HEK293 (cell line): Measurements from ENCODE around the gene BRD3.

ENCODE experiments used
- BCL11A ChIP-seq: fragments of 450-650 bp; formaldehyde crosslinking; IDR thresholded peaks from 2 replicates; pipeline ENCODE4 v1.5.1; 2016; ENCODE audit warnings: low read depth, missing biosample characterization, missing genetic modification characterization
- EGR2 ChIP-seq: fragments of 450-650 bp; formaldehyde crosslinking; IDR thresholded peaks from 2 replicates; pipeline ENCODE4 v1.5.1; 2016; ENCODE audit warnings: low read depth, missing biosample characterization, missing genetic modification characterization
- GLI4 ChIP-seq: fragments of 450-650 bp; formaldehyde crosslinking; IDR thresholded peaks from 2 replicates; pipeline ENCODE4 v1.5.1; 2016; ENCODE audit warnings: missing biosample characterization, missing genetic modification characterization
- GLIS2 ChIP-seq: fragments of 450-650 bp; formaldehyde crosslinking; IDR thresholded peaks from 2 replicates; pipeline ENCODE4 v1.5.1; 2016; ENCODE audit warnings: missing biosample characterization, missing genetic modification characterization
- HOXA7 ChIP-seq: sonication (generic); formaldehyde crosslinking; IDR thresholded peaks from 2 replicates; pipeline ENCODE4 v1.8.1; 2022; ENCODE audit warnings: missing genetic modification reagents, borderline replicate concordance
- KLF1 ChIP-seq: fragments of 450-650 bp; formaldehyde crosslinking; IDR thresholded peaks from 2 replicates; pipeline ENCODE4 v1.5.1; 2016; ENCODE audit warnings: missing biosample characterization, missing genetic modification characterization
- MEIS1 ChIP-seq: sonication (generic); formaldehyde crosslinking; IDR thresholded peaks from 2 replicates; pipeline ENCODE4 v1.8.1; 2022; ENCODE audit warnings: missing genetic modification reagents, mild to moderate bottlenecking, borderline replicate concordance
- MYNN ChIP-seq: fragments of 450-650 bp; formaldehyde crosslinking; IDR thresholded peaks from 2 replicates; pipeline ENCODE4 v1.5.1; 2016; ENCODE audit warnings: missing biosample characterization, missing genetic modification characterization, borderline replicate concordance
- SP2 ChIP-seq: fragments of 450-650 bp; formaldehyde crosslinking; IDR thresholded peaks from 2 replicates; pipeline ENCODE4 v1.5.1; 2016; ENCODE audit warnings: missing biosample characterization, missing genetic modification characterization
- ZBTB20 ChIP-seq: fragments of 450-650 bp; formaldehyde crosslinking; IDR thresholded peaks from 2 replicates; pipeline ENCODE4 v1.5.1; 2016; ENCODE audit warnings: missing biosample characterization, missing genetic modification characterization
- ZBTB21 ChIP-seq: fragments of 450-650 bp; formaldehyde crosslinking; IDR thresholded peaks from 2 replicates; pipeline ENCODE4 v1.5.1; 2017; ENCODE audit warnings: missing biosample characterization, missing genetic modification characterization
- ZBTB8A ChIP-seq: fragments of 450-650 bp; formaldehyde crosslinking; IDR thresholded peaks from 2 replicates; pipeline ENCODE4 v1.5.1; 2016; ENCODE audit warnings: missing biosample characterization, missing genetic modification characterization
- ZEB2 ChIP-seq: fragments of 450-650 bp; formaldehyde crosslinking; IDR thresholded peaks from 2 replicates; pipeline ENCODE4 v1.5.1; 2016; ENCODE audit warnings: missing biosample characterization, missing genetic modification characterization
- ZFP3 ChIP-seq: fragments of 450-650 bp; formaldehyde crosslinking; IDR thresholded peaks from 2 replicates; pipeline ENCODE4 v1.5.1; 2016; ENCODE audit warnings: low read depth, missing biosample characterization, missing genetic modification characterization
- ZFP69B ChIP-seq: fragments of 450-650 bp; formaldehyde crosslinking; IDR thresholded peaks from 2 replicates; pipeline ENCODE4 v1.5.1; 2016; ENCODE audit warnings: missing biosample characterization, missing genetic modification characterization
- ZNF175 ChIP-seq: fragments of 450-650 bp; formaldehyde crosslinking; IDR thresholded peaks from 2 replicates; pipeline ENCODE4 v1.5.1; 2016; ENCODE audit warnings: missing biosample characterization, missing genetic modification characterization
- ZNF292 ChIP-seq: fragments of 450-650 bp; formaldehyde crosslinking; IDR thresholded peaks from 2 replicates; pipeline ENCODE4 v1.5.1; 2016; ENCODE audit warnings: low read depth, missing biosample characterization, missing genetic modification characterization, borderline replicate concordance
- ZNF311 ChIP-seq: fragments of 450-650 bp; formaldehyde crosslinking; IDR thresholded peaks from 2 replicates; pipeline ENCODE4 v1.5.1; 2017; ENCODE audit warnings: missing biosample characterization, missing genetic modification characterization, borderline replicate concordance
- ZNF335 ChIP-seq: fragments of 450-650 bp; formaldehyde crosslinking; conservative IDR thresholded peaks from 2 replicates; pipeline ENCODE4 v1.5.1; 2016; ENCODE audit warnings: missing biosample characterization, missing genetic modification characterization
- ZNF366 ChIP-seq: fragments of 450-650 bp; formaldehyde crosslinking; conservative IDR thresholded peaks from 2 replicates; pipeline ENCODE4 v1.5.1; 2016; ENCODE audit warnings: missing biosample characterization, missing genetic modification characterization
- ZNF600 ChIP-seq: fragments of 450-650 bp; formaldehyde crosslinking; IDR thresholded peaks from 2 replicates; pipeline ENCODE4 v1.5.1; 2016; ENCODE audit warnings: missing biosample characterization, missing genetic modification characterization
- ZNF660 ChIP-seq: fragments of 450-650 bp; IDR thresholded peaks from 2 replicates; pipeline ENCODE4 v1.5.1; 2018; ENCODE audit warnings: missing biosample characterization, mild to moderate bottlenecking, missing genetic modification characterization
- TF ChIP-seq, protein P1 (sequence below): fragments of 450-650 bp; formaldehyde crosslinking; IDR thresholded peaks from 2 replicates; pipeline ENCODE4 v1.5.1; 2016; ENCODE audit warnings: missing biosample characterization, missing genetic modification characterization
- TF ChIP-seq, protein P2 (sequence below): fragments of 450-650 bp; formaldehyde crosslinking; IDR thresholded peaks from 2 replicates; pipeline ENCODE4 v1.5.1; 2016; ENCODE audit warnings: missing biosample characterization, missing genetic modification characterization
- TF ChIP-seq, protein P3 (sequence below): fragments of 450-650 bp; formaldehyde crosslinking; IDR thresholded peaks from 2 replicates; pipeline ENCODE4 v1.5.1; 2016; ENCODE audit warnings: missing biosample characterization, missing genetic modification characterization
- TF ChIP-seq, protein P4 (sequence below): fragments of 450-650 bp; formaldehyde crosslinking; optimal IDR thresholded peaks from 2 replicates; pipeline ENCODE3; 2016; ENCODE audit warnings: missing biosample characterization, mild to moderate bottlenecking, missing genetic modification characterization
- TF ChIP-seq, protein P5 (sequence below): fragments of 450-650 bp; formaldehyde crosslinking; IDR thresholded peaks from 2 replicates; pipeline ENCODE4 v1.5.0; 2017; ENCODE audit warnings: missing biosample characterization, missing genetic modification characterization, borderline replicate concordance

Gene BRD3

DNA sequence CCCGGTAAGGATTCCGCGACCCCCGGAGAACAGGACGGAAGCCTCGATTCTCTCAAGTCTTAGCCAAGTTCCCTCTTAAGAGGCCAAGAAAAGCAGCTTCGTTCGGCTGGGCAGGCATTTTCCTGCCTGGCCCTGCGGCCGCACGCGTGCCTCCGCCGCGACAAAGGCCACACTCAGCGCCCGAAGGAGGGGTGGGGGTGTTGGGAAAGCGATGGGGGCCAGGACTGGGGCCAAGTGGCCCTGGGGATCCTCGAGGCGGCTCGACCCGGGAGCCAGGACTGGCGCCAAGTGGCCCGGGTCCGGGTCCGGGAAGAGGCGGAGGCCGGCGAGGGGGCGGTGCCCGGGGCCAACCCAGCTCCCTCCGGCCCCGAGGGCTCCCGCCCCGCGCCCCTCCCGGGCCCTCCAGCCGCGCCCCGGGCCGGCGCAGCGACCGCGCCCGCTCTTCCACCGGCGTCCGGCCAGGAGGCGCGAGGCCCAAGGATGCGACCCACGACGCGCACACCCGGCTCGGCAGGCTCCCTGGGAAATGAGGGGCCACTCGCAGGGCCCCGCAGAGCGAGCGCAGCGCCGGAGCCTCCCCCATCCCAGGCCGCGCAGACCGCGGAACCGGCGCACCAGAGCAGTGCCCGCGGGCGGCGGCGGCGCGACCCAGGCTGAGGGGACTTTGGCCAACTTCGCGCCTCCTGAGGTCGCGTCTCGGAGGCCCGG is 76.5 kb downstream of the BRD3 start (continued):
- peak; percentile 63; the same call in 1 of the 2 replicates for TF ChIP-seq KLF1 (tag by site-specific recombination)
- TF ChIP-seq HOXA7 (CRISPR knock-in tag), result no peak
- TF ChIP-seq ZNF660 (tag by site-specific recombination), result no peak
- TF ChIP-seq MYNN, result no peak
- peak; percentile 68 for TF ChIP-seq GLIS2 (tag by site-specific recombination)
- TF ChIP-seq, protein P1, sequence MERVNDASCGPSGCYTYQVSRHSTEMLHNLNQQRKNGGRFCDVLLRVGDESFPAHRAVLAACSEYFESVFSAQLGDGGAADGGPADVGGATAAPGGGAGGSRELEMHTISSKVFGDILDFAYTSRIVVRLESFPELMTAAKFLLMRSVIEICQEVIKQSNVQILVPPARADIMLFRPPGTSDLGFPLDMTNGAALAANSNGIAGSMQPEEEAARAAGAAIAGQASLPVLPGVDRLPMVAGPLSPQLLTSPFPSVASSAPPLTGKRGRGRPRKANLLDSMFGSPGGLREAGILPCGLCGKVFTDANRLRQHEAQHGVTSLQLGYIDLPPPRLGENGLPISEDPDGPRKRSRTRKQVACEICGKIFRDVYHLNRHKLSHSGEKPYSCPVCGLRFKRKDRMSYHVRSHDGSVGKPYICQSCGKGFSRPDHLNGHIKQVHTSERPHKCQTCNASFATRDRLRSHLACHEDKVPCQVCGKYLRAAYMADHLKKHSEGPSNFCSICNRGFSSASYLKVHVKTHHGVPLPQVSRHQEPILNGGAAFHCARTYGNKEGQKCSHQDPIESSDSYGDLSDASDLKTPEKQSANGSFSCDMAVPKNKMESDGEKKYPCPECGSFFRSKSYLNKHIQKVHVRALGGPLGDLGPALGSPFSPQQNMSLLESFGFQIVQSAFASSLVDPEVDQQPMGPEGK (tag by site-specific recombination), result peak; percentile 46; the same call in 1 of the 2 replicates
- peak; percentile 43 for TF ChIP-seq ZNF335
- TF ChIP-seq, protein P2, sequence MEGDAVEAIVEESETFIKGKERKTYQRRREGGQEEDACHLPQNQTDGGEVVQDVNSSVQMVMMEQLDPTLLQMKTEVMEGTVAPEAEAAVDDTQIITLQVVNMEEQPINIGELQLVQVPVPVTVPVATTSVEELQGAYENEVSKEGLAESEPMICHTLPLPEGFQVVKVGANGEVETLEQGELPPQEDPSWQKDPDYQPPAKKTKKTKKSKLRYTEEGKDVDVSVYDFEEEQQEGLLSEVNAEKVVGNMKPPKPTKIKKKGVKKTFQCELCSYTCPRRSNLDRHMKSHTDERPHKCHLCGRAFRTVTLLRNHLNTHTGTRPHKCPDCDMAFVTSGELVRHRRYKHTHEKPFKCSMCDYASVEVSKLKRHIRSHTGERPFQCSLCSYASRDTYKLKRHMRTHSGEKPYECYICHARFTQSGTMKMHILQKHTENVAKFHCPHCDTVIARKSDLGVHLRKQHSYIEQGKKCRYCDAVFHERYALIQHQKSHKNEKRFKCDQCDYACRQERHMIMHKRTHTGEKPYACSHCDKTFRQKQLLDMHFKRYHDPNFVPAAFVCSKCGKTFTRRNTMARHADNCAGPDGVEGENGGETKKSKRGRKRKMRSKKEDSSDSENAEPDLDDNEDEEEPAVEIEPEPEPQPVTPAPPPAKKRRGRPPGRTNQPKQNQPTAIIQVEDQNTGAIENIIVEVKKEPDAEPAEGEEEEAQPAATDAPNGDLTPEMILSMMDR (tag by site-specific recombination), result no peak
- no peak for TF ChIP-seq BCL11A (tag by site-specific recombination)
- TF ChIP-seq ZBTB8A, result peak; percentile 64; the same call in 1 of the 2 replicates
- TF ChIP-seq, protein P3, sequence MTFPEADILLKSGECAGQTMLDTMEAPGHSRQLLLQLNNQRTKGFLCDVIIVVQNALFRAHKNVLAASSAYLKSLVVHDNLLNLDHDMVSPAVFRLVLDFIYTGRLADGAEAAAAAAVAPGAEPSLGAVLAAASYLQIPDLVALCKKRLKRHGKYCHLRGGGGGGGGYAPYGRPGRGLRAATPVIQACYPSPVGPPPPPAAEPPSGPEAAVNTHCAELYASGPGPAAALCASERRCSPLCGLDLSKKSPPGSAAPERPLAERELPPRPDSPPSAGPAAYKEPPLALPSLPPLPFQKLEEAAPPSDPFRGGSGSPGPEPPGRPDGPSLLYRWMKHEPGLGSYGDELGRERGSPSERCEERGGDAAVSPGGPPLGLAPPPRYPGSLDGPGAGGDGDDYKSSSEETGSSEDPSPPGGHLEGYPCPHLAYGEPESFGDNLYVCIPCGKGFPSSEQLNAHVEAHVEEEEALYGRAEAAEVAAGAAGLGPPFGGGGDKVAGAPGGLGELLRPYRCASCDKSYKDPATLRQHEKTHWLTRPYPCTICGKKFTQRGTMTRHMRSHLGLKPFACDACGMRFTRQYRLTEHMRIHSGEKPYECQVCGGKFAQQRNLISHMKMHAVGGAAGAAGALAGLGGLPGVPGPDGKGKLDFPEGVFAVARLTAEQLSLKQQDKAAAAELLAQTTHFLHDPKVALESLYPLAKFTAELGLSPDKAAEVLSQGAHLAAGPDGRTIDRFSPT (tag by site-specific recombination), result no peak
- TF ChIP-seq ZBTB21 (tag by site-specific recombination), result no peak
- TF ChIP-seq MEIS1, result no peak
- no peak for TF ChIP-seq ZFP3 (tag by site-specific recombination)
- TF ChIP-seq ZBTB20 (tag by site-specific recombination), result peak; percentile 76
- TF ChIP-seq, protein P4, sequence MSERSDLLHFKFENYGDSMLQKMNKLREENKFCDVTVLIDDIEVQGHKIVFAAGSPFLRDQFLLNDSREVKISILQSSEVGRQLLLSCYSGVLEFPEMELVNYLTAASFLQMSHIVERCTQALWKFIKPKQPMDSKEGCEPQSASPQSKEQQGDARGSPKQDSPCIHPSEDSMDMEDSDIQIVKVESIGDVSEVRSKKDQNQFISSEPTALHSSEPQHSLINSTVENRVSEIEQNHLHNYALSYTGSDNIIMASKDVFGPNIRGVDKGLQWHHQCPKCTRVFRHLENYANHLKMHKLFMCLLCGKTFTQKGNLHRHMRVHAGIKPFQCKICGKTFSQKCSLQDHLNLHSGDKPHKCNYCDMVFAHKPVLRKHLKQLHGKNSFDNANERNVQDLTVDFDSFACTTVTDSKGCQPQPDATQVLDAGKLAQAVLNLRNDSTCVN, result peak; percentile 54
- 0 out of 2 replicates have a peak, but pooled peaks have one; percentile 59 for TF ChIP-seq ZNF600 (tag by site-specific recombination)
- no peak for TF ChIP-seq ZNF311 (tag by site-specific recombination)
- TF ChIP-seq EGR2, result no peak
- peak; percentile 42 for TF ChIP-seq SP2 (tag by site-specific recombination)
- 0 out of 2 replicates have a peak, but pooled peaks have one; percentile 5 for TF ChIP-seq ZNF366 (tag by site-specific recombination)
- TF ChIP-seq ZNF175 (tag by site-specific recombination), result no peak
- 0 out of 2 replicates have a peak, but pooled peaks have one; percentile 47 for TF ChIP-seq ZEB2 (tag by site-specific recombination)
- TF ChIP-seq ZFP69B (tag by site-specific recombination), result no peak
- no peak for TF ChIP-seq GLI4 (tag by site-specific recombination)
- TF ChIP-seq, protein P5, sequence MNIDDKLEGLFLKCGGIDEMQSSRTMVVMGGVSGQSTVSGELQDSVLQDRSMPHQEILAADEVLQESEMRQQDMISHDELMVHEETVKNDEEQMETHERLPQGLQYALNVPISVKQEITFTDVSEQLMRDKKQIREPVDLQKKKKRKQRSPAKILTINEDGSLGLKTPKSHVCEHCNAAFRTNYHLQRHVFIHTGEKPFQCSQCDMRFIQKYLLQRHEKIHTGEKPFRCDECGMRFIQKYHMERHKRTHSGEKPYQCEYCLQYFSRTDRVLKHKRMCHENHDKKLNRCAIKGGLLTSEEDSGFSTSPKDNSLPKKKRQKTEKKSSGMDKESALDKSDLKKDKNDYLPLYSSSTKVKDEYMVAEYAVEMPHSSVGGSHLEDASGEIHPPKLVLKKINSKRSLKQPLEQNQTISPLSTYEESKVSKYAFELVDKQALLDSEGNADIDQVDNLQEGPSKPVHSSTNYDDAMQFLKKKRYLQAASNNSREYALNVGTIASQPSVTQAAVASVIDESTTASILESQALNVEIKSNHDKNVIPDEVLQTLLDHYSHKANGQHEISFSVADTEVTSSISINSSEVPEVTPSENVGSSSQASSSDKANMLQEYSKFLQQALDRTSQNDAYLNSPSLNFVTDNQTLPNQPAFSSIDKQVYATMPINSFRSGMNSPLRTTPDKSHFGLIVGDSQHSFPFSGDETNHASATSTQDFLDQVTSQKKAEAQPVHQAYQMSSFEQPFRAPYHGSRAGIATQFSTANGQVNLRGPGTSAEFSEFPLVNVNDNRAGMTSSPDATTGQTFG (tag by site-specific recombination), result no peak
- no peak for TF ChIP-seq ZNF292 (tag by site-specific recombination)
